Coronary artery (tissue), 2 donors: ENCODE measurements around the gene PPP1R13L.

ENCODE experiments used
- DNase-seq: peaks from one replicate; pipeline ENCODE4 v3.0.0-alpha.2; 2017; ENCODE audit warnings: low spot score
- H3K27ac ChIP-seq, 2 donors: fragments of 200-600 bp; sonication (generic); one replicate each; pipeline ENCODE4 v1.5.1; 2016 to 2019
- H3K4me3 ChIP-seq: fragments of 200-600 bp; sonication (generic); 2 replicates; pipeline ENCODE4 v1.5.1; 2016; ENCODE audit warnings: mild to moderate bottlenecking, moderate library complexity
- CTCF ChIP-seq: fragments of 200-600 bp; sonication (generic); IDR thresholded peaks from one replicate; pipeline ENCODE4 v1.5.1; 2019; ENCODE audit warnings: antibody characterized with exemption

PPP1R13L gene

GRCh38 chr19:45404557-45405434 lies at the start of gene PPP1R13L:
Gene PPP1R13L, minus strand, starts transcription at chr19:45405069. Its CDS starts 6,751 bp downstream, at chr19:45398318.
- TF ChIP-seq CTCF, result no peak
- H3K4me3 ChIP-seq, result peak within 1 kb of the TSS; percentile 77
- H3K27ac ChIP-seq, result peak within 1 kb of the TSS; percentile 87 to 98
- peak; percentile 94 for DNase-seq

- no peak for TF ChIP-seq CTCF
- no peak overlapping the region for H3K4me3 ChIP-seq
Observed at GRCh38 chr19:45451850-45452387, 47.0 kb upstream of the PPP1R13L start.

GRCh38 chr19:45451131-45451849 lies 46.4 kb upstream of the PPP1R13L start:
- DNase-seq, result peak; percentile 83
- Histone ChIP-seq H3K4me3 (peak overlapping the region; percentile 90), H3K27ac (peak overlapping the region; percentile 83 to 96)
- TF ChIP-seq CTCF, result no peak

More at GRCh38 chr19:45451850-45452387, 47.0 kb upstream of the PPP1R13L start:
- peak overlapping the region in 1 of 2 donors; percentile 96 for H3K27ac ChIP-seq
- no peak for DNase-seq

- peak overlapping the region; percentile 90 for H3K4me3 ChIP-seq
- DNase-seq, result no peak
- H3K27ac ChIP-seq, result peak overlapping the region; percentile 58 to 86
- no peak for TF ChIP-seq CTCF
Observed at GRCh38 chr19:45450012-45450333, 45.1 kb upstream of the PPP1R13L start.

GRCh38 chr19:45448887-45449299 lies 44.0 kb upstream of the PPP1R13L start:
- no peak for DNase-seq
- no peak overlapping the region for H3K27ac ChIP-seq
- TF ChIP-seq CTCF, result no peak
- H3K4me3 ChIP-seq, result no peak overlapping the region

- Histone ChIP-seq H3K27ac (no peak overlapping the region), H3K4me3 (no peak overlapping the region)
- no peak for DNase-seq
- TF ChIP-seq CTCF, result no peak
Observed at GRCh38 chr19:45448425-45448756, 43.5 kb upstream of the PPP1R13L start.
